ACC112 (cell line): ENCODE results near the gene PLEKHA7.

Experiments
- H2AFZ ChIP-seq: fragments of 200-600 bp; sonication (generic); one replicate; pipeline ENCODE4 v1.6.0; 2017; ENCODE audit warnings: antibody characterized with exemption, low read length; ENCODE audit not compliant: unreplicated experiment
- H3K27ac ChIP-seq: fragments of 200-600 bp; sonication (generic); 2 replicates; pipeline ENCODE4 v1.5.1; 2014; ENCODE audit warnings: low read depth, mild to moderate bottlenecking, antibody characterized with exemption, low read length, moderate library complexity
- H3K27me3 ChIP-seq: fragments of 200-600 bp; sonication (generic); 2 replicates; pipeline ENCODE4 v1.6.1; 2014; ENCODE audit warnings: mild to moderate bottlenecking, antibody characterized with exemption, low read length, moderate library complexity, mixed read lengths; ENCODE audit not compliant: insufficient read depth
- H3K36me3 ChIP-seq: fragments of 200-600 bp; sonication (generic); 2 replicates; pipeline ENCODE4 v1.6.1; 2016; ENCODE audit warnings: mild to moderate bottlenecking, antibody characterized with exemption, low read length, moderate library complexity, mixed read lengths; ENCODE audit not compliant: insufficient read depth
- H3K4me1 ChIP-seq: fragments of 200-600 bp; sonication (generic); one replicate; pipeline ENCODE4 v1.6.1; 2016; ENCODE audit warnings: low read length, mixed read lengths; ENCODE audit not compliant: insufficient read depth, unreplicated experiment, control insufficient read depth
- H3K4me3 ChIP-seq: fragments of 200-600 bp; sonication (generic); 2 replicates; pipeline ENCODE4 v1.5.1; 2014; ENCODE audit warnings: mild to moderate bottlenecking, low read depth, low read length
- H3K79me2 ChIP-seq: fragments of 200-600 bp; sonication (generic); one replicate; pipeline ENCODE4 v1.6.0; 2016; ENCODE audit warnings: low read length; ENCODE audit not compliant: control insufficient read depth, unreplicated experiment, insufficient read depth

The PLEKHA7 gene

DNA sequence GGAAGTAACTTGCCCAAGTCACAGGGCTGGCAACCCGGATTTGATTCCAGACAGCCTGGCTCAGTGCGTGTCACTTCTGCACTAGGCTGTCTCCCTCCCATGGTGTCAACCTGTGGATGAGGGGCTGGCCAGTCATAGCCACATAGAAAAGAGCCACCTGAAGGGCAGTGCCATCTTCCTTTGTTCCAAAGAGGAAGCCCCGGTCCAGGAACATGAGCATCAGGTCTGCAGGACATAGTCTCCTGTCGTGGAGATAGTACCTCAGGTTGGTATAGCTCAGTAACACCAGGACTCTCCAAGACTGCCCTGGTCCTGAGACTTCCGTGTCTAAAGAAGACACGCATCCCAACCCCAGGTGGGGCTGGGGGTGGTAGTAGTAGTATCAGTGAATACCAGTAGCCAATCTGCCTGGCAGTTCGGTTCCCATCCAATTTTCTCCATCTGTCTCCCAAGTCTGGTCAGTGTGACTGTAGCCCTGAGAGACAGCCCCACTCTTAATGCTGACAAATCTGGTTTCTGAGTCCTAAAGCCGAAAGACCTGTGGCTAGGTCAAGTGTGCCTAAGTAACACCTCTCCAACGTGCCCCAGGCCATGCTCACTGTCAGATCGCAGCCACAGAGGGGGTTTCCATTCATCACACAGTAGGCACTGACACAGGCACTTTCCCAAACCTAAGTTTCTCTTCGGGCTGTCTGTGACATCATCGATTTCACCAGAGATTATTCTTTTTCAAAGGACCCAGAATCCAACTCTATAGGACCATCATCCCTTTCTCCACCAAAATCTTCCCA, 242.7 kb downstream of the PLEKHA7 start:
- H3K27me3 ChIP-seq = peaks cover 62% of the 10 kb centered on the region

DNA sequence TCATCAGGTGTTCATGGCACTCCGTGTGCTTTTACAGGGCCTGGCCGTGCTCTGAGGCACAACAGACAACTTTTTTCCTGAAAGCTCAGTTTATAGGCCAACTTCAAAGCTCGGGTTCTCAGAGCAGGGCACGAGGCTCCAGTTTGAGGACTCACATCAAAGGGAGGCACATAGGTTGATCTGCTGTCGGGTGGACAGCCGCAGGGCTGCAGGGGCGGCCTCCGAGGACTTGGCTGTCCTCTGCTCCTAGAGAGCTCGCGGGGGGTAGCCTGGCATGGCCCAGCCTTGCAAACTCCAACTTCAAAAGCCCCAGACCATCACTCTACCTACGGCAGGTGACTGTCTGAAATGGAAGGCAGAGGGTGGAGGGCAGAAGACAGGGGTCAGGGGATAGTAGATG, 244.2 kb downstream of the PLEKHA7 start:
- no peak overlapping the region for H3K4me3 ChIP-seq
- no peaks in the 10 kb centered on the region for H3K4me1 ChIP-seq
- H2AFZ ChIP-seq = no peak overlapping the region
- no peaks in the 10 kb centered on the region for H3K79me2 ChIP-seq
- no peaks in the 10 kb centered on the region for H3K36me3 ChIP-seq
- H3K27me3 ChIP-seq = peaks cover 72% of the 10 kb centered on the region
- no peak overlapping the region for H3K27ac ChIP-seq

More for the DNA sequence above, 242.7 kb downstream of the PLEKHA7 start:
- Histone ChIP-seq H3K27ac (no peak overlapping the region), H3K4me3 (no peak overlapping the region), H3K79me2 (no peaks in the 10 kb centered on the region), H2AFZ (no peak overlapping the region), H3K4me1 (no peaks in the 10 kb centered on the region), H3K36me3 (no peaks in the 10 kb centered on the region)

GRCh38 chr11:16769386-16769785, 244.8 kb downstream of the PLEKHA7 start:
- Histone ChIP-seq H2AFZ (no peak overlapping the region), H3K27ac (no peak overlapping the region), H3K4me3 (no peak overlapping the region), H3K27me3 (peaks cover 67% of the 10 kb centered on the region), H3K79me2 (no peaks in the 10 kb centered on the region), H3K4me1 (no peaks in the 10 kb centered on the region), H3K36me3 (no peaks in the 10 kb centered on the region)

DNA sequence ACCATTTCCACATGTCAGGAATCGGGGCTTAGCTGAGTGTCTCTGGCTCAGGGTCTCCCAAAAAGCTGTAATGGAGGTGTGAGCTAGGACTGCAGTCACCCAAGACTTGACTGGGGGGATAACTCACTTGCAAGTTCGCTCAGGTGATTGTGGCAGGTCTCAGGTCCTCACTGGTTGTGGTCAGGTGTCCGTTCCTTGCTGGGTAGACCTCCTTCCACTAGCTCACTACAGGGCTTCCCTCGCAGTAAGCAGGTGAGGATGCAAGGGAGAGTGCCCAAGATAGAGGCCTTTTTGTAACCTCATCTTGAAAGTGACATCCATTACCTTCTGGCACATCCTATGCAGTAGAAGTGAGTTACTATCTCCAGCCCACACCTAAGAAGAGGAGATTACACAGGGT, 246.3 kb downstream of the PLEKHA7 start:
- Histone ChIP-seq H3K4me3 (no peak overlapping the region), H3K27me3 (peaks cover 52% of the 10 kb centered on the region), H3K79me2 (no peaks in the 10 kb centered on the region), H3K27ac (no peak overlapping the region), H2AFZ (no peak overlapping the region), H3K4me1 (no peaks in the 10 kb centered on the region), H3K36me3 (no peaks in the 10 kb centered on the region)

DNA sequence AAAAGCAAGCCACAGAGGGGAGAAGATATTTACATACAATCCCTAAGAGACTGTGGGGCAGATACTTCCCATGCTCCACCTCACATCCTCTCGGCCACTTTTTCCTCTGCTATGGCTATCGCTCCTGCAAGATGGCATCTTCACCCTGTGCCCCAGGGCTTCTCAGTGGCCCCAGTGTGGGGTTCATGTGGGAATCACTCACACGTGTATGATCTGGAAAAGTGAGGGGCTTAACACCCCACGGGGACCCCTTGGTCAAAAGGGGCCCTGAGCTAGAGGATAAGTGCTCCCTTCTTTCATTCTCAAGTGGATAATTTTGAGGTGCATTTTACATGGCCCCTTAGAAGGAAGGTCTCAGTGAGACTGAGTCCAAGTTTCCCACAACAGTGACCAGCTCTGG, 247.1 kb downstream of the PLEKHA7 start:
- no peak overlapping the region for H2AFZ ChIP-seq
- H3K36me3 ChIP-seq = no peaks in the 10 kb centered on the region
- H3K4me1 ChIP-seq = no peaks in the 10 kb centered on the region
- H3K4me3 ChIP-seq = no peak overlapping the region
- H3K27me3 ChIP-seq = peaks cover 44% of the 10 kb centered on the region
- no peak overlapping the region for H3K27ac ChIP-seq
- H3K79me2 ChIP-seq = no peaks in the 10 kb centered on the region

GRCh38 chr11:16764888-16765287, 249.3 kb downstream of the PLEKHA7 start:
- H2AFZ ChIP-seq = no peak overlapping the region
- H3K79me2 ChIP-seq = no peaks in the 10 kb centered on the region
- peaks cover 27% of the 10 kb centered on the region for H3K27me3 ChIP-seq
- H3K27ac ChIP-seq = no peak overlapping the region
- H3K36me3 ChIP-seq = no peaks in the 10 kb centered on the region
- H3K4me1 ChIP-seq = peaks cover 2% of the 10 kb centered on the region
- no peak overlapping the region for H3K4me3 ChIP-seq

DNA sequence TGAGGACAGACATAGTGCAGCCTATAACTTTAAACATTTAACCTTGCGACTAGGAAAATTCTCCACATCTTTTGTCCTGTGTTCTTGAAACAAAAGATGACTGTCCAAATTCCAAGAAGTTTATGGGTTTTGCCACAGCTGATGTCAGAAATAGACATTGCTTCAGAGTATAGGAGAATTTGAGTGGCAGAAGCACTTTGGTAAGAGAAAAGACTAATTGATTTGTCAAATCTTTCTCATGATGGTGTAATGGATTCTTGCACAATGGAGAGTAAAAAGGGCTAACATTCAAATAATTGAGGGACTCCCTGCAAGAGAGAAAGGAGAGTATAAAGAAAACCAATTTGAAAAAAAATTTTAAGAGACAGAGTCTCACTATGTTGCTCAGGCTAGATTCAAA, 250.5 kb downstream of the PLEKHA7 start:
- Histone ChIP-seq H3K79me2 (no peaks in the 10 kb centered on the region), H3K27me3 (peaks cover 26% of the 10 kb centered on the region), H3K27ac (no peak overlapping the region), H3K36me3 (no peaks in the 10 kb centered on the region), H3K4me3 (no peak overlapping the region), H3K4me1 (peaks cover 8% of the 10 kb centered on the region), H2AFZ (no peak overlapping the region)

GRCh38 chr11:16759857-16760508, 254.2 kb downstream of the PLEKHA7 start:
- H3K36me3 ChIP-seq = peaks cover 13% of the 10 kb centered on the region
- H3K27ac ChIP-seq = peak overlapping the region; percentile 44
- no peak overlapping the region for H3K4me3 ChIP-seq
- no peaks in the 10 kb centered on the region for H3K27me3 ChIP-seq
- H3K4me1 ChIP-seq = peaks cover 8% of the 10 kb centered on the region
- no peak overlapping the region for H2AFZ ChIP-seq
- H3K79me2 ChIP-seq = no peaks in the 10 kb centered on the region

- H3K4me3 ChIP-seq = no peak overlapping the region
These were observed 255.7 kb downstream of the PLEKHA7 start for GRCh38 chr11:16758382-16759024.

GRCh38 chr11:16750417-16750816, 263.8 kb downstream of the PLEKHA7 start:
- H3K4me3 ChIP-seq = no peak overlapping the region
- H3K36me3 ChIP-seq = peaks cover 66% of the 10 kb centered on the region
- H3K27me3 ChIP-seq = no peaks in the 10 kb centered on the region
- peaks cover 15% of the 10 kb centered on the region for H3K79me2 ChIP-seq
- H2AFZ ChIP-seq = no peak overlapping the region
- H3K27ac ChIP-seq = no peak overlapping the region
- no peaks in the 10 kb centered on the region for H3K4me1 ChIP-seq

More at GRCh38 chr11:16758382-16759024, 255.7 kb downstream of the PLEKHA7 start:
- Histone ChIP-seq H3K27ac (no peak overlapping the region), H3K79me2 (no peaks in the 10 kb centered on the region), H2AFZ (no peak overlapping the region), H3K4me1 (peaks cover 8% of the 10 kb centered on the region), H3K36me3 (peaks cover 25% of the 10 kb centered on the region), H3K27me3 (no peaks in the 10 kb centered on the region)
